ENCODE data around the gene TYMP.

DNA sequence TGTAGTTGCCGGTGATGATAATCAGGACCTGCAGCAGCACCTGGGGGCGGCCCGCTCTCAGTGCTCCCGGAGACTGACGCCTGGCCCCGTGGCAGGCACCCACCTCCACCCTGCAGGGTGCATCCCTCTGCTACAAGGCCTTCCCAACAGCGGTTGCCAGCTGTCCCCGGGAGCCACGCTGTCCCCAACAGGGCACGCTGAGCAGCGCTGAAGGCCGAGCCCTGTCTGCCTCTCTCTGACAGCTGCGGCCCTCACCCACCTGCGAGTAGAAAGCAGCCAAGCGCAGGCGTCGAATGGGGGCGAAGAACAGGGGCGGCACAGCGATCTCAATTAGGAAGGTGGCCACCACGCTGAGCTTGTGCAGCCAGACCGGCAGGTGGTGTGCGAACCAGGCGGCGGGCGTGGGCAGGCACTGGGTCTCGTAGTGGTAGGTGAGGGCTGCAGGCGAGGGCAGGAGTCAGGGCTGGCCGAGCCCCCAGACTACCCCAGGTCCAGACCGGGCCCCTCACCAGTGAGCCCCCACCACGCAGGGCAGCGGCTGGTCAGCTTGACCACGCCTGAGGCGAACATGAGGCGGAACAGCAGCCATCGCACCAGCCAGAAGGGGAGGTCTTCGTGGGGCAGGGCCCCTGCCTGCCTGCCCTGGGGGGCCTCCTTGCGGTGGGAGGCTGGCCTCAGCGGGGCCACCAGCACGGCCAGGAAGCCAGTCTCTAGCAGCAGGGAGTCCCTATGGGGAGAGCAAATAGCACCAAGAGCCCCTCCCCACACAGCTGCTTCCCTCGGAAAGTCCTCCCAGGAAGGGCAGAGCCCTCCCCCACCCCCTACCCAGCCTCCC, 23.8 kb downstream of the TYMP start:
- no peak for TF ChIP-seq CTCF (IDR thresholded peaks at IDR 0.05; ENCODE audit: insufficient read depth, low read depth, low read length)
- TF ChIP-seq EZH2 (IDR thresholded peaks at IDR 0.05; ENCODE audit: insufficient read depth, low read length) = no peak
